NOMO-1 (cell line): ENCODE measurements around the gene HDHD5.
A peak's percentile ranks its signal among the peaks of the same experiment; 100 is the strongest.

Experiments used
- DNase-seq, 2 experiments: peaks; one replicate each; lab custom pipeline; 2025; ENCODE audit not compliant: unreplicated experiment in 2 of 2; lab: John Stamatoyannopoulos, UW

Gene HDHD5

GRCh38 chr22:17121233-17122195, 37.6 kb downstream of the HDHD5 start, which contains the start of gene TMEM121B:
TMEM121B (minus strand) TSS chr22:17121360; CDS start chr22:17121127, 233 bp downstream.
- DNase-seq = peak; percentile 24 to 58

- DNase-seq = peak in 1 of 2 experiments; percentile 43
These were observed 38.3 kb downstream of the HDHD5 start for GRCh38 chr22:17120711-17121232.

GRCh38 chr22:17120281-17120680, 38.8 kb downstream of the HDHD5 start:
- peak; percentile 27 to 46 for DNase-seq

GRCh38 chr22:17119481-17120202, 39.4 kb downstream of the HDHD5 start:
- DNase-seq = peak in 1 of 2 experiments; percentile 14

GRCh38 chr22:17118342-17118741, 40.7 kb downstream of the HDHD5 start:
- DNase-seq = no peak

- peak in 1 of 2 experiments; percentile 52 for DNase-seq
These were observed 41.2 kb downstream of the HDHD5 start for GRCh38 chr22:17117890-17118289.

- no peak for DNase-seq
These were observed 41.7 kb downstream of the HDHD5 start for GRCh38 chr22:17117400-17117799.

- no peak for DNase-seq
These were observed 42.3 kb downstream of the HDHD5 start for GRCh38 chr22:17116572-17117330.

- DNase-seq = peak in 1 of 2 experiments; percentile 41
These were observed 43.0 kb downstream of the HDHD5 start for GRCh38 chr22:17115945-17116565.

- DNase-seq = no peak
These were observed 43.8 kb downstream of the HDHD5 start for GRCh38 chr22:17115236-17115635.

- no peak for DNase-seq
These were observed 44.2 kb downstream of the HDHD5 start for GRCh38 chr22:17114898-17115235.

- no peak for DNase-seq
These were observed 44.7 kb downstream of the HDHD5 start for GRCh38 chr22:17114173-17114897.

GRCh38 chr22:17113600-17113999, 45.5 kb downstream of the HDHD5 start:
- no peak for DNase-seq

GRCh38 chr22:17112491-17113042, 46.5 kb downstream of the HDHD5 start:
- DNase-seq = no peak

GRCh38 chr22:17110791-17111550, 48.1 kb downstream of the HDHD5 start:
- DNase-seq = no peak

GRCh38 chr22:17109976-17110375, 49.1 kb downstream of the HDHD5 start:
- no peak for DNase-seq

GRCh38 chr22:17109113-17109865, 49.8 kb downstream of the HDHD5 start:
- DNase-seq = no peak
